Stimulated activated CD8-positive, alpha-beta memory T cell treated with anti-CD3 and anti-CD28 coated beads, Interleukin-15, amount 100 ng/mL, for 1 hour (primary cell): ENCODE data around the gene TTYH2.
"Not testable (repeated sequence)": the region's sequence is repeated elsewhere in the genome, so short reads cannot be mapped to it uniquely, and the experiment has no call there.

ENCODE experiments used
- DNase-seq: peaks from one replicate; pipeline ENCODE4 v3.0.0-alpha.2; 2020; ENCODE audit warnings: low read depth

The TTYH2 gene

GRCh38 chr17:74212913-74213791 is at the start of gene TTYH2:
TTYH2 (plus strand) TSS chr17:74213571; CDS start chr17:74213588, 17 bp downstream.
- DNase-seq, result peak; percentile 40

GRCh38 chr17:74163836-74164235 is 49.5 kb upstream of the TTYH2 start:
- no peak for DNase-seq

GRCh38 chr17:74164446-74165045 is 48.8 kb upstream of the TTYH2 start:
- DNase-seq, result no peak

GRCh38 chr17:74165797-74166365 is 47.5 kb upstream of the TTYH2 start:
- DNase-seq, result no peak

GRCh38 chr17:74170924-74171323 is 42.4 kb upstream of the TTYH2 start:
- no peak for DNase-seq

GRCh38 chr17:74172700-74173099 is 40.7 kb upstream of the TTYH2 start:
- no peak for DNase-seq

GRCh38 chr17:74176546-74177001 is 36.8 kb upstream of the TTYH2 start:
- DNase-seq, result peak; percentile 4

GRCh38 chr17:74177018-74177450 is 36.3 kb upstream of the TTYH2 start:
- no peak for DNase-seq

- no peak for DNase-seq
Observed at GRCh38 chr17:74179576-74179975, 33.8 kb upstream of the TTYH2 start.

GRCh38 chr17:74180336-74180735 is 33.0 kb upstream of the TTYH2 start:
- no peak for DNase-seq

- no peak for DNase-seq
Observed at GRCh38 chr17:74181341-74181740, 32.0 kb upstream of the TTYH2 start.

- DNase-seq, result no peak
Observed at GRCh38 chr17:74182041-74182723, 31.2 kb upstream of the TTYH2 start.

- DNase-seq, result no peak
Observed at GRCh38 chr17:74183411-74183810, 30.0 kb upstream of the TTYH2 start.

- no peak for DNase-seq
Observed at GRCh38 chr17:74185571-74186185, 27.7 kb upstream of the TTYH2 start.

- no peak for DNase-seq
Observed at GRCh38 chr17:74186498-74186897, 26.9 kb upstream of the TTYH2 start.

GRCh38 chr17:74187761-74188160 is 25.6 kb upstream of the TTYH2 start:
- no peak for DNase-seq

GRCh38 chr17:74188687-74189086 is 24.7 kb upstream of the TTYH2 start:
- not testable (repeated sequence) for DNase-seq

GRCh38 chr17:74190154-74190553 is 23.2 kb upstream of the TTYH2 start:
- DNase-seq, result no peak

- DNase-seq, result no peak
Observed at GRCh38 chr17:74190807-74191406, 22.5 kb upstream of the TTYH2 start.

- DNase-seq, result no peak
Observed at GRCh38 chr17:74192950-74193781, 20.2 kb upstream of the TTYH2 start.

GRCh38 chr17:74194682-74195081 is 18.7 kb upstream of the TTYH2 start:
- DNase-seq, result no peak
